ENCODE data around the gene ENKD1. TPM values are rescaled to one million over a fixed set of nuclear protein-coding genes. Genes with fewer than 3 reads are reported as not detected.

ENKD1 gene
- total and polyA plus RNA-seq, 2 of the 13 experiments (the other 11 are each of a cell fraction or from before 2014, with no cell fraction given): 10.8 to 20.8 TPM

GRCh38 chr16:67659675-67660563, 6.6 kb downstream of the ENKD1 start, which contains the start of gene ACD (continued):
- TF ChIP-seq MLXIP (CRISPR knock-in tag; IDR thresholded peaks at IDR 0.05; ENCODE audit: borderline replicate concordance): peak; percentile 46; the same call in 1 of the 2 replicates
- no peak for TF ChIP-seq EP300 (IDR thresholded peaks at IDR 0.05; ENCODE audit: low read depth in 2 of 2, low read length in 2 of 2)
- 0 out of 2 replicates have a peak, but pooled peaks have one; percentile 36 for TF ChIP-seq EP300 (CRISPR knock-in tag; IDR thresholded peaks at IDR 0.05; ENCODE audit: borderline replicate concordance)
- peak; percentile 21; the same call in 1 of the 2 replicates for TF ChIP-seq AHR (CRISPR knock-in tag; IDR thresholded peaks at IDR 0.05)
- TF ChIP-seq ZNF572 (CRISPR knock-in tag; IDR thresholded peaks at IDR 0.05): peak; percentile 84
- no peak for TF ChIP-seq ZBTB2 (CRISPR knock-in tag; IDR thresholded peaks at IDR 0.05; ENCODE audit: low read depth)
- peak; percentile 96 for TF ChIP-seq ZNF770 (CRISPR knock-in tag; IDR thresholded peaks at IDR 0.05)
- peak; percentile 2; the same call in 1 of the 2 replicates for TF ChIP-seq FOXA3 (CRISPR knock-in tag; IDR thresholded peaks at IDR 0.05)
- peak; percentile 15; the same call in 1 of the 2 replicates for TF ChIP-seq ZBTB25 (CRISPR knock-in tag; IDR thresholded peaks at IDR 0.05)
- peak; percentile 53; the same call in 1 of the 2 replicates for TF ChIP-seq ARHGAP35 (CRISPR knock-in tag; IDR thresholded peaks at IDR 0.05; ENCODE audit: borderline replicate concordance)
- TF ChIP-seq HOXA3 (CRISPR knock-in tag; IDR thresholded peaks at IDR 0.05): peak; percentile 71
- peak; percentile 68 for TF ChIP-seq HDAC2 (CRISPR knock-in tag; IDR thresholded peaks at IDR 0.05)
- TF ChIP-seq LBX2 (CRISPR knock-in tag; IDR thresholded peaks at IDR 0.05; ENCODE audit: borderline replicate concordance): peak; percentile 90
- TF ChIP-seq POGK (CRISPR knock-in tag; conservative IDR thresholded peaks at IDR 0.05): peak; percentile 80; the same call in 1 of the 2 replicates
- TF ChIP-seq ZNF589 (CRISPR knock-in tag; conservative IDR thresholded peaks at IDR 0.05): 0 out of 2 replicates have a peak, but pooled peaks have one; percentile 60
- TF ChIP-seq PHF20 (CRISPR knock-in tag; IDR thresholded peaks at IDR 0.05): peak; percentile 76

All from HepG2 (cell line).